C4-2B (cell line): ENCODE data around the gene IWS1.
"Not testable (repeated sequence)": the region's sequence is repeated elsewhere in the genome, so short reads cannot be mapped to it uniquely, and the experiment has no call there.

Experiments used
- H3K27ac ChIP-seq: fragments of 450-650 bp; 2 replicates; pipeline ENCODE4 v1.5.1; 2017
- CTCF ChIP-seq: fragments of 450-650 bp; conservative IDR thresholded peaks from 2 replicates; pipeline ENCODE4 v1.5.1; 2017; ENCODE audit warnings: mild to moderate bottlenecking
- ZFX ChIP-seq: fragments of 450-650 bp; IDR thresholded peaks from 2 replicates; pipeline ENCODE4 v1.6.1; 2017

IWS1 gene

GRCh38 chr2:127455566-127456493 lies 70.5 kb downstream of the IWS1 start:
- no peak for TF ChIP-seq CTCF
- no peak for TF ChIP-seq ZFX
- no peak overlapping the region; the same call in 1 of the 2 replicates for H3K27ac ChIP-seq

GRCh38 chr2:127454595-127455565 lies 71.4 kb downstream of the IWS1 start:
- no peak for TF ChIP-seq ZFX
- TF ChIP-seq CTCF, result no peak
- H3K27ac ChIP-seq, result no peak overlapping the region; the same call in 1 of the 2 replicates

GRCh38 chr2:127453392-127454171 lies 72.7 kb downstream of the IWS1 start:
- TF ChIP-seq ZFX (no peak), CTCF (no peak)
- H3K27ac ChIP-seq, result no peak overlapping the region

GRCh38 chr2:127453013-127453391 lies 73.3 kb downstream of the IWS1 start:
- H3K27ac ChIP-seq, result no peak overlapping the region
- TF ChIP-seq ZFX, result no peak
- no peak for TF ChIP-seq CTCF

- not testable (repeated sequence) for H3K27ac ChIP-seq
Measured at GRCh38 chr2:127452423-127452822, 73.9 kb downstream of the IWS1 start.

- no peak for TF ChIP-seq ZFX
- TF ChIP-seq CTCF, result no peak
- no peak overlapping the region for H3K27ac ChIP-seq
Measured at GRCh38 chr2:127451981-127452380, 74.3 kb downstream of the IWS1 start.

- H3K27ac ChIP-seq, result no peak overlapping the region
- no peak for TF ChIP-seq ZFX
Measured at GRCh38 chr2:127449898-127450297, 76.4 kb downstream of the IWS1 start.

- TF ChIP-seq ZFX (no peak), CTCF (no peak)
- no peak overlapping the region for H3K27ac ChIP-seq
Measured at GRCh38 chr2:127449414-127449813, 76.9 kb downstream of the IWS1 start.
